Trophoblast cell (in vitro differentiated cells and primary cell): ENCODE data around the gene MRM3.
"Not testable (repeated sequence)": the region's sequence is repeated elsewhere in the genome, so short reads cannot be mapped to it uniquely, and the experiment has no call there.

ENCODE experiments used
- DNase-seq, 2 donors: peaks; one replicate each; pipeline ENCODE4 v3.0.0-alpha.2; 2016
- H2AFZ ChIP-seq: 2 replicates; pipeline ENCODE4 v1.6.1; 2013; ENCODE audit warnings: low read length, moderate library complexity, mild to moderate bottlenecking; ENCODE audit not compliant: insufficient read depth, poor library complexity
- H2AK5ac ChIP-seq: 2 replicates; pipeline ENCODE4 v1.6.1; 2013; ENCODE audit warnings: mild to moderate bottlenecking, low read length
- H2BK120ac ChIP-seq: 2 replicates; pipeline ENCODE4 v1.6.1; 2013; ENCODE audit warnings: low read length, mild to moderate bottlenecking, moderate library complexity; ENCODE audit not compliant: insufficient read depth, poor library complexity
- H2BK12ac ChIP-seq: 2 replicates; pipeline ENCODE4 v1.6.1; 2013; ENCODE audit warnings: mild to moderate bottlenecking, low read length, moderate library complexity
- H2BK5ac ChIP-seq: 2 replicates; pipeline ENCODE4 v1.6.1; 2013; ENCODE audit warnings: low read length, low read depth, moderate library complexity, mild to moderate bottlenecking; ENCODE audit not compliant: poor library complexity
- H3K14ac ChIP-seq: 2 replicates; pipeline ENCODE4 v1.6.1; 2013; ENCODE audit warnings: mild to moderate bottlenecking, low read length
- H3K18ac ChIP-seq: 2 replicates; pipeline ENCODE4 v1.6.1; 2013; ENCODE audit warnings: mild to moderate bottlenecking, low read length
- H3K23ac ChIP-seq: 2 replicates; pipeline ENCODE4 v1.6.1; 2013; ENCODE audit warnings: low read length
- H3K27ac ChIP-seq: 2 replicates; pipeline ENCODE4 v1.5.1; 2013; ENCODE audit warnings: low read depth, mild to moderate bottlenecking, inconsistent platforms, low read length, moderate library complexity
- H3K27me3 ChIP-seq: 2 replicates; pipeline ENCODE4 v1.6.1; 2013; ENCODE audit warnings: inconsistent platforms, mild to moderate bottlenecking, low read length, moderate library complexity; ENCODE audit not compliant: insufficient read depth
- H3K36me3 ChIP-seq, 2 experiments: 1 replicate in 1 of 2; 2 replicates in 1 of 2; pipeline ENCODE4 v1.6.1; 2013; ENCODE audit warnings: low read length in 2 of 2, mild to moderate bottlenecking in 2 of 2, moderate library complexity in 1 of 2; ENCODE audit not compliant: insufficient read depth in 2 of 2, control insufficient read depth in 1 of 2
- H3K4ac ChIP-seq: 2 replicates; pipeline ENCODE4 v1.6.1; 2013; ENCODE audit warnings: low read depth, mild to moderate bottlenecking, low read length, moderate library complexity
- H3K4me1 ChIP-seq, 2 experiments: 1 replicate in 1 of 2; 2 replicates in 1 of 2; pipeline ENCODE4 v1.6.1; 2013; ENCODE audit warnings: low read length in 2 of 2, mild to moderate bottlenecking in 2 of 2, moderate library complexity in 1 of 2; ENCODE audit not compliant: insufficient read depth in 2 of 2, control insufficient read depth in 1 of 2
- H3K4me2 ChIP-seq: 2 replicates; pipeline ENCODE4 v1.6.1; 2013; ENCODE audit warnings: inconsistent platforms, mild to moderate bottlenecking, low read length, moderate library complexity
- H3K4me3 ChIP-seq: 2 replicates; pipeline ENCODE4 v1.5.1; 2013; ENCODE audit warnings: mild to moderate bottlenecking, low read depth, low read length, inconsistent platforms
- H3K79me1 ChIP-seq: one replicate; pipeline ENCODE4 v1.6.1; 2013; ENCODE audit warnings: low read length
- H3K79me2 ChIP-seq: 2 replicates; pipeline ENCODE4 v1.6.1; 2013; ENCODE audit warnings: low read length, mild to moderate bottlenecking; ENCODE audit not compliant: control insufficient read depth, insufficient read depth, poor library complexity
- H3K9ac ChIP-seq: 2 replicates; pipeline ENCODE4 v1.6.1; 2013; ENCODE audit warnings: mild to moderate bottlenecking, low read length
- H3K9me3 ChIP-seq: 2 replicates; pipeline ENCODE4 v1.6.1; 2013; ENCODE audit warnings: low read depth, mild to moderate bottlenecking, control low read depth, inconsistent platforms, low read length; ENCODE audit not compliant: insufficient read depth
- H4K12ac ChIP-seq: 2 replicates; pipeline ENCODE4 v1.6.1; 2013; ENCODE audit warnings: low read depth, mild to moderate bottlenecking, low read length, moderate library complexity
- H4K8ac ChIP-seq: 2 replicates; pipeline ENCODE4 v1.6.1; 2013; ENCODE audit warnings: low read depth, mild to moderate bottlenecking, low read length, moderate library complexity
- H4K91ac ChIP-seq: one replicate; pipeline ENCODE4 v1.6.1; 2013; ENCODE audit warnings: low read depth, mild to moderate bottlenecking, low read length, moderate library complexity
- WGBS: extraction: QIAGEN DNeasy Blood & Tissue Kit; methylation state at CpG from one replicate; pipeline ENCODE4 v1.1.7; 2013; ENCODE audit warnings: missing lambda C conversion rate; ENCODE audit not compliant: insufficient read length, insufficient coverage; ENCODE audit errors: extremely low coverage; 5-methylcytosine and 5-hydroxymethylcytosine counted together

The MRM3 gene

GRCh38 chr17:834136-834535 lies 52.0 kb downstream of the MRM3 start:
- WGBS, result no CpG with 5 or more reads among the region's 6 CpGs
- H4K12ac ChIP-seq, result no peak overlapping the region
- no peak overlapping the region for H4K8ac ChIP-seq
- peaks cover 2 to 12% of the 10 kb centered on the region in 2 experiments for H3K4me1 ChIP-seq
- no peak overlapping the region for H3K9ac ChIP-seq
- H3K79me2 ChIP-seq, result peaks cover 3% of the 10 kb centered on the region
- no peaks in the 10 kb centered on the region for H3K9me3 ChIP-seq
- peak overlapping the region; percentile 29 for H3K4ac ChIP-seq
- no peak overlapping the region for H3K18ac ChIP-seq
- H3K14ac ChIP-seq, result no peak overlapping the region
- no peak overlapping the region for H2BK120ac ChIP-seq
- no peak overlapping the region for H2BK12ac ChIP-seq
- peaks cover 6% of the 10 kb centered on the region for H3K79me1 ChIP-seq
- no peak overlapping the region for H2AK5ac ChIP-seq
- no peak overlapping the region for H3K4me3 ChIP-seq
- H4K91ac ChIP-seq, result no peak overlapping the region
- no peak overlapping the region for H3K27ac ChIP-seq
- H2BK5ac ChIP-seq, result no peak overlapping the region
- H2AFZ ChIP-seq, result no peak overlapping the region
- no peak overlapping the region for H3K4me2 ChIP-seq
- H3K23ac ChIP-seq, result no peak overlapping the region
- H3K36me3 ChIP-seq, result peaks cover 2 to 4% of the 10 kb centered on the region in 2 experiments
- H3K27me3 ChIP-seq, result no peaks in the 10 kb centered on the region
- DNase-seq, result no peak

- Histone ChIP-seq H3K27me3 (no peaks in the 10 kb centered on the region), H3K14ac (no peak overlapping the region), H3K79me1 (peaks cover 6% of the 10 kb centered on the region), H4K91ac (no peak overlapping the region), H3K4me1 (peaks cover 2 to 12% of the 10 kb centered on the region in 2 experiments), H3K9ac (no peak overlapping the region), H3K4me3 (no peak overlapping the region), H3K4ac (no peak overlapping the region), H3K18ac (no peak overlapping the region), H3K27ac (peak overlapping the region; percentile 58), H2BK120ac (no peak overlapping the region), H3K36me3 (peaks cover 2 to 4% of the 10 kb centered on the region in 2 experiments), H2BK5ac (no peak overlapping the region), H3K23ac (no peak overlapping the region), H4K8ac (no peak overlapping the region), H3K9me3 (no peaks in the 10 kb centered on the region), H2AK5ac (no peak overlapping the region), H3K79me2 (peaks cover 3% of the 10 kb centered on the region), H2BK12ac (no peak overlapping the region), H3K4me2 (no peak overlapping the region), H4K12ac (no peak overlapping the region), H2AFZ (no peak overlapping the region)
- WGBS, result no CpG with 5 or more reads among the region's 9 CpGs
- peak in 1 of 2 donors; percentile 4 for DNase-seq
Measured at GRCh38 chr17:835263-835662, 53.1 kb downstream of the MRM3 start.

- Histone ChIP-seq H3K27ac (peak overlapping the region; percentile 58), H3K4me1 (peaks cover 2 to 12% of the 10 kb centered on the region in 2 experiments), H3K4ac (peak overlapping the region; percentile 57), H4K91ac (peak overlapping the region; percentile 35)
- not testable (repeated sequence) for H3K4me3 ChIP-seq, H3K79me2 ChIP-seq, H3K27me3 ChIP-seq, H2BK12ac ChIP-seq, H2AK5ac ChIP-seq, H3K36me3 ChIP-seq, H2BK5ac ChIP-seq, H3K4me2 ChIP-seq, H3K18ac ChIP-seq, H4K8ac ChIP-seq, H3K9me3 ChIP-seq, H2BK120ac ChIP-seq, H4K12ac ChIP-seq, H2AFZ ChIP-seq, H3K9ac ChIP-seq, H3K23ac ChIP-seq, H3K14ac ChIP-seq, DNase-seq, H3K79me1 ChIP-seq
- no CpG with 5 or more reads among the region's 27 CpGs for WGBS
Measured at GRCh38 chr17:835721-836120, 53.6 kb downstream of the MRM3 start.

- no peak for DNase-seq
- Histone ChIP-seq H3K18ac (peak overlapping the region; percentile 41), H2BK120ac (peak overlapping the region; percentile 46), H3K79me1 (peaks cover 6% of the 10 kb centered on the region), H2BK5ac (no peak overlapping the region), H3K27ac (no peak overlapping the region), H3K9me3 (no peaks in the 10 kb centered on the region), H3K9ac (no peak overlapping the region), H3K4me2 (no peak overlapping the region), H3K36me3 (peaks cover 2 to 4% of the 10 kb centered on the region in 2 experiments), H2AK5ac (peak overlapping the region; percentile 66), H3K27me3 (no peaks in the 10 kb centered on the region), H2BK12ac (peak overlapping the region; percentile 40), H4K8ac (peak overlapping the region; percentile 43), H4K12ac (no peak overlapping the region), H3K79me2 (peaks cover 5% of the 10 kb centered on the region), H4K91ac (peak overlapping the region; percentile 35), H2AFZ (no peak overlapping the region), H3K4me1 (peaks cover 2 to 12% of the 10 kb centered on the region in 2 experiments), H3K4ac (peak overlapping the region; percentile 57), H3K23ac (no peak overlapping the region), H3K14ac (peak overlapping the region; percentile 24), H3K4me3 (no peak overlapping the region)
- WGBS, result no CpG with 5 or more reads among the region's 9 CpGs
Measured at GRCh38 chr17:836151-836550, 54.0 kb downstream of the MRM3 start.
